ENCODE measurements around the gene ATP2A1. TPM values are rescaled to one million over a fixed set of nuclear protein-coding genes. Genes with fewer than 3 reads are reported as not detected.

ATP2A1 gene
- total and polyA plus RNA-seq, 5 donors from 2014 or later: 1.4 TPM; not detected in 4

DNA sequence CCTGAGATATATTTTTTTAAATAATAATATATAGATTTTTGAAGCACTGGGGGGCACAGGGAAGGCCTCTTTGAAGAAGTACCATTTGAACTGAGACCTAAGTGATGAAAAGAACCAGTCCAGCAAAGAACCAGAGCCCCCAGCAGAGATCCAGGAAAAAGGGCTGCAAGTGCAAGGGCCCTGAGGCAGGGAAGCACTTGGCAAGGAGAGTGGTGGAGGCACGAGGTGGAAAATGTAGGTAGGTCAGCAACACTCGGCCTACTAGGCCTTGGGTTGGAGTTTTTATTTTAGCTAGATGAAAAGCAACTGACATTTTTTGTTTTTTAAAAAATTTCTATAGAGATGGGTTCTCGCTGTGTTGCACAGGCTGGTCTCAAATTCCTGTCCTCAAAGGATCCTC is 51.9 kb downstream of the ATP2A1 start:
- Mint-ChIP-seq H3K27ac (peak overlapping the region in 2 of 3 donors; percentile 59 to 85), H3K36me3 (no peaks in the 10 kb centered on the region), H3K27me3 (no peaks in the 10 kb centered on the region), H3K4me3 (peak overlapping the region in 1 of 4 donors; percentile 83), H3K4me1 (peaks cover 0 to 21% (median 13%) of the 10 kb centered on the region in 4 donors), H3K9me3 (no peaks in the 10 kb centered on the region)
- Histone ChIP-seq H3K27me3 (ENCODE audit: control insufficient read depth, insufficient read depth, low read length) (no peaks in the 10 kb centered on the region), H3K36me3 (ENCODE audit: control insufficient read depth, insufficient read depth, low read length) (no peaks in the 10 kb centered on the region), H3K4me3 (ENCODE audit: low read depth, low read length) (no peak overlapping the region), H3K4me1 (ENCODE audit: control insufficient read depth, insufficient read depth, low read length, poor library complexity, severe bottlenecking) (peaks cover 5% of the 10 kb centered on the region), H3K9me3 (ENCODE audit: control insufficient read depth in 2 of 2, low read length in 2 of 2) (no peaks in the 10 kb centered on the region), H3K27ac (ENCODE audit: insufficient read depth, low read length, poor library complexity, severe bottlenecking) (no peak overlapping the region)
- no peak for DNase-seq
- no peak for ATAC-seq (ENCODE audit: low read depth in 2 of 2)

DNA sequence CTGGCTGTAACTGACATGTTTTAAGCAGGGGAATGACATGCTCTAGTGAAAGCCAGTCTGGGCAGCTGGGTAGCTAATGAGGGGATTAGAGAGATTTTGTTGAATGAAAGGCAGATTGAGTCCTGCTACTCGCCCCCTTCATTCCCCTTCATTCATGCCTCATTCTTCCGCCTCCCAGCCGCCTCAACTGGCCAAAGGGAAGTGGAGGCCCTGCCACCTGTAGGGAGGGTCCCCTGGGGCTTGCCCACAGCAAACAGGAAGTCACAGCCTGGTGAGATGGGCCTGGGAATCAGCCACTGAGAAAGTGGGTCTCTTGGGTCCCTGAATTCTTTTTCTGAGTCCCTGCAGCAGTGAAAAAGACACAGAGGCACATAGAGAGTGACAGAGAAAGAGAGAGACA is 52.4 kb downstream of the ATP2A1 start:
- Mint-ChIP-seq H3K27ac (peak overlapping the region in 2 of 3 donors; percentile 84 to 85), H3K4me1 (peaks cover 0 to 21% (median 13%) of the 10 kb centered on the region in 4 donors), H3K27me3 (no peaks in the 10 kb centered on the region), H3K36me3 (no peaks in the 10 kb centered on the region), H3K9me3 (no peaks in the 10 kb centered on the region), H3K4me3 (peak overlapping the region in 2 of 4 donors; percentile 21 to 42)
- peak; percentile 17 to 36 for ATAC-seq (ENCODE audit: low read depth in 2 of 2)
- H3K4me1 ChIP-seq (ENCODE audit: control insufficient read depth, insufficient read depth, low read length, poor library complexity, severe bottlenecking): peaks cover 4% of the 10 kb centered on the region
- no peak overlapping the region for H3K4me3 ChIP-seq (ENCODE audit: low read depth, low read length)
- H3K27ac ChIP-seq (ENCODE audit: insufficient read depth, low read length, poor library complexity, severe bottlenecking): no peak overlapping the region
- H3K9me3 ChIP-seq (ENCODE audit: control insufficient read depth in 2 of 2, low read length in 2 of 2): no peaks in the 10 kb centered on the region
- no peaks in the 10 kb centered on the region for H3K36me3 ChIP-seq (ENCODE audit: control insufficient read depth, insufficient read depth, low read length)
- no peaks in the 10 kb centered on the region for H3K27me3 ChIP-seq (ENCODE audit: control insufficient read depth, insufficient read depth, low read length)
- DNase-seq: no peak

DNA sequence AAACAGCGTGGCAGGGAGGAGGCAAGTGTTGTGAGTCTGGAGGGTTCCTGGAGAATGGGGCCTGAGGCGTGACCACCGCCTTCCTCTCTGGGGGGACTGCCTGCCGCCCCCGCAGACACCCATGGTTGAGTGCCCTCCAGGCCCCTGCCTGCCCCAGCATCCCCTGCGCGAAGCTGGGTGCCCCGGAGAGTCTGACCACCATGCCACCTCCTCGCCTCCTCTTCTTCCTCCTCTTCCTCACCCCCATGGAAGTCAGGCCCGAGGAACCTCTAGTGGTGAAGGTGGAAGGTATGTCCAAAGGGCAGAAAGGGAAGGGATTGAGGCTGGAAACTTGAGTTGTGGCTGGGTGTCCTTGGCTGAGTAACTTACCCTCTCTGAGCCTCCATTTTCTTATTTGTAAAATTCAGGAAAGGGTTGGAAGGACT is 53.5 kb downstream of the ATP2A1 start, which contains the start of gene CD19:
CD19 (plus strand) TSS at position 171 of the 425 bp plus-strand sequence; CDS start at position 201, 30 bp downstream.
- H3K9me3 ChIP-seq (ENCODE audit: control insufficient read depth in 2 of 2, low read length in 2 of 2): no peaks in the 10 kb centered on the region
- no peak for DNase-seq
- H3K27me3 Mint-ChIP-seq: peaks cover 10% of the 10 kb centered on the region
- ATAC-seq (ENCODE audit: low read depth in 2 of 2): no peak
- H3K4me3 Mint-ChIP-seq: peak within 1 kb of the TSS in 2 of 4 donors; percentile 21 to 42
- H3K27ac Mint-ChIP-seq: peak within 1 kb of the TSS in 2 of 3 donors; percentile 84 to 85
- peaks cover 0 to 26% (median 15%) of the 10 kb centered on the region in 4 donors for H3K4me1 Mint-ChIP-seq
- no peaks in the 10 kb centered on the region for H3K36me3 ChIP-seq (ENCODE audit: control insufficient read depth, insufficient read depth, low read length)
- no peak within 1 kb of the TSS for H3K4me3 ChIP-seq (ENCODE audit: low read depth, low read length)
- peaks cover 8% of the 10 kb centered on the region for H3K4me1 ChIP-seq (ENCODE audit: control insufficient read depth, insufficient read depth, low read length, poor library complexity, severe bottlenecking)
- H3K27me3 ChIP-seq (ENCODE audit: control insufficient read depth, insufficient read depth, low read length): no peaks in the 10 kb centered on the region
- H3K9me3 Mint-ChIP-seq: no peaks in the 10 kb centered on the region
- no peaks in the 10 kb centered on the region for H3K36me3 Mint-ChIP-seq
- no peak within 1 kb of the TSS for H3K27ac ChIP-seq (ENCODE audit: insufficient read depth, low read length, poor library complexity, severe bottlenecking)

DNA sequence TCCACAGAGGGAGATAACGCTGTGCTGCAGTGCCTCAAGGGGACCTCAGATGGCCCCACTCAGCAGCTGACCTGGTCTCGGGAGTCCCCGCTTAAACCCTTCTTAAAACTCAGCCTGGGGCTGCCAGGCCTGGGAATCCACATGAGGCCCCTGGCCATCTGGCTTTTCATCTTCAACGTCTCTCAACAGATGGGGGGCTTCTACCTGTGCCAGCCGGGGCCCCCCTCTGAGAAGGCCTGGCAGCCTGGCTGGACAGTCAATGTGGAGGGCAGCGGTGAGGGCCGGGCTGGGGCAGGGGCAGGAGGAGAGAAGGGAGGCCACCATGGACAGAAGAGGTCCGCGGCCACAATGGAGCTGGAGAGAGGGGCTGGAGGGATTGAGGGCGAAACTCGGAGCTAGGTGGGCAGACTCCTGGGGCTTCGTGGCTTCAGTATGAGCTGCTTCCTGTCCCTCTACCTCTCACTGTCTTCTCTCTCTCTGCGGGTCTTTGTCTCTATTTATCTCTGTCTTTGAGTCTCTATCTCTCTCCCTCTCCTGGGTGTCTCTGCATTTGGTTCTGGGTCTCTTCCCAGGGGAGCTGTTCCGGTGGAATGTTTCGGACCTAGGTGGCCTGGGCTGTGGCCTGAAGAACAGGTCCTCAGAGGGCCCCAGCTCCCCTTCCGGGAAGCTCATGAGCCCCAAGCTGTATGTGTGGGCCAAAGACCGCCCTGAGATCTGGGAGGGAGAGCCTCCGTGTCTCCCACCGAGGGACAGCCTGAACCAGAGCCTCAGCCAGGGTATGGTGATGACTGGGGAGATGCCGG is 54.3 kb downstream of the ATP2A1 start:
- H3K27ac ChIP-seq (ENCODE audit: insufficient read depth, low read length, poor library complexity, severe bottlenecking): no peak overlapping the region

DNA sequence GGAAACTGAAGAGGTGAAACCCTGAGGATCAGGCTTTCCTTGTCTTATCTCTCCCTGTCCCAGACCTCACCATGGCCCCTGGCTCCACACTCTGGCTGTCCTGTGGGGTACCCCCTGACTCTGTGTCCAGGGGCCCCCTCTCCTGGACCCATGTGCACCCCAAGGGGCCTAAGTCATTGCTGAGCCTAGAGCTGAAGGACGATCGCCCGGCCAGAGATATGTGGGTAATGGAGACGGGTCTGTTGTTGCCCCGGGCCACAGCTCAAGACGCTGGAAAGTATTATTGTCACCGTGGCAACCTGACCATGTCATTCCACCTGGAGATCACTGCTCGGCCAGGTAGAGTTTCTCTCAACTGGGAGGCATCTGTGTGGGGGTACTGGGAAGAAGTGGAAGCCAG is 54.9 kb downstream of the ATP2A1 start:
- no peaks in the 10 kb centered on the region for H3K9me3 Mint-ChIP-seq
- ATAC-seq (ENCODE audit: low read depth in 2 of 2) (no peak), DNase-seq (no peak)
- Histone ChIP-seq H3K36me3 (ENCODE audit: control insufficient read depth, insufficient read depth, low read length) (no peaks in the 10 kb centered on the region), H3K27ac (ENCODE audit: insufficient read depth, low read length, poor library complexity, severe bottlenecking) (no peak overlapping the region), H3K4me1 (ENCODE audit: control insufficient read depth, insufficient read depth, low read length, poor library complexity, severe bottlenecking) (peaks cover 9% of the 10 kb centered on the region), H3K9me3 (ENCODE audit: control insufficient read depth in 2 of 2, low read length in 2 of 2) (no peaks in the 10 kb centered on the region), H3K4me3 (ENCODE audit: low read depth, low read length) (no peak overlapping the region), H3K27me3 (ENCODE audit: control insufficient read depth, insufficient read depth, low read length) (no peaks in the 10 kb centered on the region)
- no peak overlapping the region for H3K4me3 Mint-ChIP-seq
- H3K27me3 Mint-ChIP-seq: peaks cover 13% of the 10 kb centered on the region
- H3K36me3 Mint-ChIP-seq: no peaks in the 10 kb centered on the region
- peaks cover 0 to 29% (median 13%) of the 10 kb centered on the region in 4 donors for H3K4me1 Mint-ChIP-seq
- H3K27ac Mint-ChIP-seq: no peak overlapping the region

More for the DNA sequence above, 54.3 kb downstream of the ATP2A1 start:
- no peak for DNase-seq
- no peak overlapping the region for H3K27ac Mint-ChIP-seq
- ATAC-seq (ENCODE audit: low read depth in 2 of 2): no peak
- H3K36me3 Mint-ChIP-seq: no peaks in the 10 kb centered on the region
- no peak overlapping the region for H3K4me3 Mint-ChIP-seq
- Histone ChIP-seq H3K4me1 (ENCODE audit: control insufficient read depth, insufficient read depth, low read length, poor library complexity, severe bottlenecking) (peaks cover 9% of the 10 kb centered on the region), H3K27me3 (ENCODE audit: control insufficient read depth, insufficient read depth, low read length) (no peaks in the 10 kb centered on the region), H3K9me3 (ENCODE audit: control insufficient read depth in 2 of 2, low read length in 2 of 2) (no peaks in the 10 kb centered on the region), H3K36me3 (ENCODE audit: control insufficient read depth, insufficient read depth, low read length) (no peaks in the 10 kb centered on the region), H3K4me3 (ENCODE audit: low read depth, low read length) (no peak overlapping the region)
- peaks cover 10% of the 10 kb centered on the region for H3K27me3 Mint-ChIP-seq
- H3K9me3 Mint-ChIP-seq: no peaks in the 10 kb centered on the region
- H3K4me1 Mint-ChIP-seq: peaks cover 0 to 27% (median 15%) of the 10 kb centered on the region in 4 donors

DNA sequence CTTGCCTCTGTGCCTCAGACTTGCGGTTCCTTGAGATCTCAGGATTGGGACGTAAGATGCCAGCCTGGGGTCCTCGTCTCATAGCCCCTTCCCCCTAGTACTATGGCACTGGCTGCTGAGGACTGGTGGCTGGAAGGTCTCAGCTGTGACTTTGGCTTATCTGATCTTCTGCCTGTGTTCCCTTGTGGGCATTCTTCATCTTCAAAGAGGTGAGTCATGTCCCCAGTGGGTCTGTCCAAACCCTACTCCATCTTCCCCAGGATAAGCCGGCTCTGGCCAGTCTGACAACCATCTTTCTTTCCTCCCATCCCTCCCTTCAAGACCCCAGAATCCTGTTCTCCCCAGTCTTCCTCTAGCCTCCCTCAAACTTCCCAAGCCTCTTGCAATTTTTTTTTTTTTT is 57.1 kb downstream of the ATP2A1 start:
- no peak for ATAC-seq (ENCODE audit: low read depth in 2 of 2)
- Mint-ChIP-seq H3K27ac (peak overlapping the region; percentile 5 to 52 (median 37)), H3K9me3 (no peaks in the 10 kb centered on the region)

DNA sequence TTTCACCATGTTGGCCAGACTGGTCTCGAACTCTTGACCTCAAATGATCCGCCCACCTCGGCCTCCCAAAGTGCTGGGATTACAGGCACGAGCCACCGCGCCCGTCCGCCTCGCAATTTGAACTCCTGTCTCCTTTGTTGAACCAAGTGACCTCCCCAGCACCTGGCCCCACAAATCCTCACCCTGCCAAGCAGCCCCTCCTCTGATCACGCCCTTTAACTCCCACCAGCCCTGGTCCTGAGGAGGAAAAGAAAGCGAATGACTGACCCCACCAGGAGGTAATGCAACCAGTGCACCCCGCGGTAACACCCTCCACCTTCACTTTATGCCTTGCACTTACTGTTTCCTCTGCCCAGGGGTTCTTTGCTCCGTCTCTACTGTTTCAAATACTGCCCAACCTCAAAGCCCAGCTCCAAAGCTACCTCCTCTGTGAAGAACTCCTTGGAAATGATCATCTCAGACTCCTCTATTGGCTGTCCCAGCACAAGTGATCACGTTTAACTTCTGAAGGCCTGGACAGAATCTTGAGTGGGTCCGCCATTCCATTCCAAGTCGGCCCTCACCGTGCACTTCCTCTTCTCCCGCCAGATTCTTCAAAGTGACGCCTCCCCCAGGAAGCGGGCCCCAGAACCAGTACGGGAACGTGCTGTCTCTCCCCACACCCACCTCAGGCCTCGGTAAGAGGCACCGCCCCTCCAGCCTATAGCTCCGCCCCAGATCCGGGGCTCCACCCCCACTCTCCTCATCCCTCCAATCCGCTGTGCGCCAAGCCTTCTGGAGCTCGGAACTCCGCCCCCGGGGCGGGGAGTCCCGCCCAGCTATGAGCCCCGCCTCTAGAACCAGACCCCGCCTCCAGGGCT is 57.9 kb downstream of the ATP2A1 start:
- H3K27me3 Mint-ChIP-seq: peaks cover 22% of the 10 kb centered on the region
- Histone ChIP-seq H3K27ac (ENCODE audit: insufficient read depth, low read length, poor library complexity, severe bottlenecking) (no peak overlapping the region), H3K4me1 (ENCODE audit: control insufficient read depth, insufficient read depth, low read length, poor library complexity, severe bottlenecking) (peaks cover 9% of the 10 kb centered on the region), H3K36me3 (ENCODE audit: control insufficient read depth, insufficient read depth, low read length) (no peaks in the 10 kb centered on the region), H3K27me3 (ENCODE audit: control insufficient read depth, insufficient read depth, low read length) (no peaks in the 10 kb centered on the region), H3K4me3 (ENCODE audit: low read depth, low read length) (peak overlapping the region; percentile 55), H3K9me3 (ENCODE audit: control insufficient read depth in 2 of 2, low read length in 2 of 2) (no peaks in the 10 kb centered on the region)
- H3K4me3 Mint-ChIP-seq: peak overlapping the region; percentile 31 to 85 (median 70)
- peak; percentile 75 to 87 (median 81) for DNase-seq
- H3K4me1 Mint-ChIP-seq: peaks cover 0 to 22% (median 14%) of the 10 kb centered on the region in 4 donors
- peak overlapping the region; percentile 43 to 93 (median 52) for H3K27ac Mint-ChIP-seq
- H3K9me3 Mint-ChIP-seq: no peaks in the 10 kb centered on the region
- H3K36me3 Mint-ChIP-seq: no peaks in the 10 kb centered on the region
- peak; percentile 95 to 97 for ATAC-seq (ENCODE audit: low read depth in 2 of 2)

More for the DNA sequence above, 57.1 kb downstream of the ATP2A1 start:
- no peak for DNase-seq
- no peak overlapping the region for H3K27ac ChIP-seq (ENCODE audit: insufficient read depth, low read length, poor library complexity, severe bottlenecking)
- H3K4me3 Mint-ChIP-seq: peak overlapping the region in 2 of 4 donors; percentile 22 to 31
- no peaks in the 10 kb centered on the region for H3K27me3 ChIP-seq (ENCODE audit: control insufficient read depth, insufficient read depth, low read length)
- H3K27me3 Mint-ChIP-seq: peaks cover 20% of the 10 kb centered on the region
- H3K9me3 ChIP-seq (ENCODE audit: control insufficient read depth in 2 of 2, low read length in 2 of 2): no peaks in the 10 kb centered on the region
- peaks cover 0 to 28% (median 15%) of the 10 kb centered on the region in 4 donors for H3K4me1 Mint-ChIP-seq
- H3K36me3 Mint-ChIP-seq: no peaks in the 10 kb centered on the region
- H3K36me3 ChIP-seq (ENCODE audit: control insufficient read depth, insufficient read depth, low read length): no peaks in the 10 kb centered on the region
- H3K4me1 ChIP-seq (ENCODE audit: control insufficient read depth, insufficient read depth, low read length, poor library complexity, severe bottlenecking): peaks cover 9% of the 10 kb centered on the region
- no peak overlapping the region for H3K4me3 ChIP-seq (ENCODE audit: low read depth, low read length)
